ENCODE measurements around the gene SMOC2. TPM values are rescaled to one million over a fixed set of nuclear protein-coding genes. Genes with fewer than 3 reads are reported as not detected.

Gene SMOC2
- total RNA-seq = 0.53 and 0.90 TPM in 2 replicates

GRCh38 chr6:168440520-168441433, at the start of gene SMOC2:
SMOC2 (plus strand) TSS chr6:168441184; CDS start chr6:168441371, 187 bp downstream.
- TF ChIP-seq CTCF (IDR thresholded peaks at IDR 0.05; ENCODE audit: insufficient read depth, low read length, severe bottlenecking) = no peak
- no peak for FAIRE-seq
- no peak within 1 kb of the TSS for H3K4me3 ChIP-seq (ENCODE audit: low read depth, low read length)
- peaks cover 11% of the 10 kb centered on the region for H3K27me3 ChIP-seq (ENCODE audit: control insufficient read depth, insufficient read depth, low read length)
- no peaks in the 10 kb centered on the region for H3K36me3 ChIP-seq (ENCODE audit: control insufficient read depth, insufficient read depth, low read length)
- no peak for DNase-seq (ENCODE audit: low read depth)

GRCh38 chr6:168393126-168393870, 47.7 kb upstream of the SMOC2 start:
- DNase-seq (ENCODE audit: low read depth) (no peak), FAIRE-seq (no peak)
- H3K36me3 ChIP-seq (ENCODE audit: control insufficient read depth, insufficient read depth, low read length) = no peaks in the 10 kb centered on the region
- TF ChIP-seq CTCF (IDR thresholded peaks at IDR 0.05; ENCODE audit: insufficient read depth, low read length, severe bottlenecking) = no peak
- no peak overlapping the region for H3K4me3 ChIP-seq (ENCODE audit: low read depth, low read length)
- H3K27me3 ChIP-seq (ENCODE audit: control insufficient read depth, insufficient read depth, low read length) = no peaks in the 10 kb centered on the region

GRCh38 chr6:168394606-168395005, 46.4 kb upstream of the SMOC2 start:
- Histone ChIP-seq H3K36me3 (ENCODE audit: control insufficient read depth, insufficient read depth, low read length) (no peaks in the 10 kb centered on the region), H3K4me3 (ENCODE audit: low read depth, low read length) (no peak overlapping the region), H3K27me3 (ENCODE audit: control insufficient read depth, insufficient read depth, low read length) (no peaks in the 10 kb centered on the region)
- no peak for FAIRE-seq
- TF ChIP-seq CTCF (IDR thresholded peaks at IDR 0.05; ENCODE audit: insufficient read depth, low read length, severe bottlenecking) = no peak
- DNase-seq (ENCODE audit: low read depth) = no peak

GRCh38 chr6:168395983-168396382, 45.0 kb upstream of the SMOC2 start:
- no peak for TF ChIP-seq CTCF (IDR thresholded peaks at IDR 0.05; ENCODE audit: insufficient read depth, low read length, severe bottlenecking)
- no peak overlapping the region for H3K4me3 ChIP-seq (ENCODE audit: low read depth, low read length)
- FAIRE-seq = no peak
- H3K27me3 ChIP-seq (ENCODE audit: control insufficient read depth, insufficient read depth, low read length) = no peaks in the 10 kb centered on the region
- no peak for DNase-seq (ENCODE audit: low read depth)
- no peaks in the 10 kb centered on the region for H3K36me3 ChIP-seq (ENCODE audit: control insufficient read depth, insufficient read depth, low read length)

GRCh38 chr6:168396561-168396960, 44.4 kb upstream of the SMOC2 start:
- TF ChIP-seq CTCF (IDR thresholded peaks at IDR 0.05; ENCODE audit: insufficient read depth, low read length, severe bottlenecking) = no peak
- DNase-seq (ENCODE audit: low read depth) = no peak
- no peaks in the 10 kb centered on the region for H3K27me3 ChIP-seq (ENCODE audit: control insufficient read depth, insufficient read depth, low read length)
- FAIRE-seq = no peak
- H3K36me3 ChIP-seq (ENCODE audit: control insufficient read depth, insufficient read depth, low read length) = no peaks in the 10 kb centered on the region
- H3K4me3 ChIP-seq (ENCODE audit: low read depth, low read length) = no peak overlapping the region
